Kidney tubule cell (primary cell): ENCODE results near the gene AGMO.
"Not testable (repeated sequence)": the region's sequence is repeated elsewhere in the genome, so short reads cannot be mapped to it uniquely, and the experiment has no call there.

ENCODE experiments used
- DNase-seq: peaks from one replicate; pipeline ENCODE4 v3.0.0-alpha.2; 2018; ENCODE audit warnings: low spot score

AGMO gene

GRCh38 chr7:15323550-15323949, 238.3 kb downstream of the AGMO start:
- DNase-seq, result no peak

- DNase-seq, result no peak
These were observed 244.6 kb downstream of the AGMO start for GRCh38 chr7:15317215-15317614.

- DNase-seq, result no peak
These were observed 246.1 kb downstream of the AGMO start for GRCh38 chr7:15315678-15316077.

GRCh38 chr7:15314922-15315321, 246.9 kb downstream of the AGMO start:
- DNase-seq, result no peak

GRCh38 chr7:15313361-15313760, 248.5 kb downstream of the AGMO start:
- no peak for DNase-seq

- peak; percentile 24 for DNase-seq
These were observed 251.9 kb downstream of the AGMO start for GRCh38 chr7:15309872-15310271.

GRCh38 chr7:15308821-15309220, 253.0 kb downstream of the AGMO start:
- DNase-seq, result peak; percentile 69

GRCh38 chr7:15306296-15306695, 255.5 kb downstream of the AGMO start:
- no peak for DNase-seq

- peak; percentile 67 for DNase-seq
These were observed 256.7 kb downstream of the AGMO start for GRCh38 chr7:15305002-15305600.

GRCh38 chr7:15303357-15303756, 258.5 kb downstream of the AGMO start:
- no peak for DNase-seq

- DNase-seq, result not testable (repeated sequence)
These were observed 260.8 kb downstream of the AGMO start for GRCh38 chr7:15300986-15301385.

- DNase-seq, result no peak
These were observed 269.7 kb downstream of the AGMO start for GRCh38 chr7:15292138-15292537.

- no peak for DNase-seq
These were observed 270.1 kb downstream of the AGMO start for GRCh38 chr7:15291699-15292098.

GRCh38 chr7:15288741-15289140, 273.1 kb downstream of the AGMO start:
- no peak for DNase-seq

GRCh38 chr7:15284396-15284795, 277.4 kb downstream of the AGMO start:
- DNase-seq, result no peak

GRCh38 chr7:15280078-15280733, 281.6 kb downstream of the AGMO start:
- DNase-seq, result no peak

GRCh38 chr7:15279640-15280039, 282.2 kb downstream of the AGMO start:
- no peak for DNase-seq

- no peak for DNase-seq
These were observed 304.1 kb downstream of the AGMO start for GRCh38 chr7:15257689-15258088.

GRCh38 chr7:15252181-15252580, 309.6 kb downstream of the AGMO start:
- DNase-seq, result no peak

GRCh38 chr7:15248514-15248913, 313.3 kb downstream of the AGMO start:
- no peak for DNase-seq

- no peak for DNase-seq
These were observed 316.0 kb downstream of the AGMO start for GRCh38 chr7:15245831-15246230.

- no peak for DNase-seq
These were observed 322.0 kb downstream of the AGMO start for GRCh38 chr7:15239801-15240200.

GRCh38 chr7:15236952-15237351, 324.9 kb downstream of the AGMO start:
- DNase-seq, result no peak

- no peak for DNase-seq
These were observed 327.4 kb downstream of the AGMO start for GRCh38 chr7:15234431-15234830.
